HG02885 (cell line): ENCODE results near the gene NDUFA3.
"Not testable (repeated sequence)": the region's sequence is repeated elsewhere in the genome, so short reads cannot be mapped to it uniquely, and the experiment has no call there.

Experiments
- ATAC-seq: cut with Tn5 transposase; IDR thresholded peaks from one replicate; pipeline ENCODE4 v1.9.1; 2021; ENCODE audit warnings: mild to moderate bottlenecking; ENCODE audit not compliant: unreplicated experiment, poor library complexity

The NDUFA3 gene

GRCh38 chr19:54102421-54103169, at the start of gene NDUFA3:
NDUFA3 (plus strand) TSS chr19:54102855; CDS start chr19:54102879, 24 bp downstream.
- peak; percentile 99 for ATAC-seq

GRCh38 chr19:54062643-54063042, 40.0 kb upstream of the NDUFA3 start:
- ATAC-seq, result no peak

- no peak for ATAC-seq
Measured at GRCh38 chr19:54063350-54064116, 39.1 kb upstream of the NDUFA3 start, which contains the start of gene VSTM1. VSTM1 (minus strand) TSS chr19:54063897; CDS start chr19:54063777, 120 bp downstream.

GRCh38 chr19:54069470-54069869, 33.2 kb upstream of the NDUFA3 start:
- ATAC-seq, result no peak

- ATAC-seq, result no peak
Measured at GRCh38 chr19:54073829-54074228, 28.8 kb upstream of the NDUFA3 start.

- no peak for ATAC-seq
Measured at GRCh38 chr19:54074851-54075250, 27.8 kb upstream of the NDUFA3 start.

GRCh38 chr19:54077334-54077733, 25.3 kb upstream of the NDUFA3 start:
- ATAC-seq, result no peak

- ATAC-seq, result no peak
Measured at GRCh38 chr19:54081032-54081431, 21.6 kb upstream of the NDUFA3 start, which contains the start of gene TARM1. TARM1 (minus strand) TSS chr19:54081365; CDS start chr19:54081340, 25 bp downstream.

- no peak for ATAC-seq
Measured at GRCh38 chr19:54084410-54084809, 18.2 kb upstream of the NDUFA3 start.

- ATAC-seq, result no peak
Measured at GRCh38 chr19:54094426-54095000, 8.1 kb upstream of the NDUFA3 start.

- ATAC-seq, result no peak
Measured at GRCh38 chr19:54095136-54095858, 7.4 kb upstream of the NDUFA3 start.

GRCh38 chr19:54095859-54096616, 6.6 kb upstream of the NDUFA3 start:
- not testable (repeated sequence) for ATAC-seq

- ATAC-seq, result no peak
Measured at GRCh38 chr19:54096617-54097106, 6.0 kb upstream of the NDUFA3 start.

GRCh38 chr19:54099190-54099902, 3.3 kb upstream of the NDUFA3 start:
- ATAC-seq, result no peak

GRCh38 chr19:54099903-54100255, 2.8 kb upstream of the NDUFA3 start:
- not testable (repeated sequence) for ATAC-seq

GRCh38 chr19:54100561-54100960, 2.1 kb upstream of the NDUFA3 start, which contains the start of gene OSCAR:
OSCAR (minus strand) TSS chr19:54100803; CDS start chr19:54100792, 11 bp downstream.
- no peak for ATAC-seq

GRCh38 chr19:54104998-54105715, 2.5 kb downstream of the NDUFA3 start:
- no peak for ATAC-seq

GRCh38 chr19:54105796-54106195, 3.1 kb downstream of the NDUFA3 start:
- ATAC-seq, result no peak
